ENCODE results near the gene SDF2L1.

DNA sequence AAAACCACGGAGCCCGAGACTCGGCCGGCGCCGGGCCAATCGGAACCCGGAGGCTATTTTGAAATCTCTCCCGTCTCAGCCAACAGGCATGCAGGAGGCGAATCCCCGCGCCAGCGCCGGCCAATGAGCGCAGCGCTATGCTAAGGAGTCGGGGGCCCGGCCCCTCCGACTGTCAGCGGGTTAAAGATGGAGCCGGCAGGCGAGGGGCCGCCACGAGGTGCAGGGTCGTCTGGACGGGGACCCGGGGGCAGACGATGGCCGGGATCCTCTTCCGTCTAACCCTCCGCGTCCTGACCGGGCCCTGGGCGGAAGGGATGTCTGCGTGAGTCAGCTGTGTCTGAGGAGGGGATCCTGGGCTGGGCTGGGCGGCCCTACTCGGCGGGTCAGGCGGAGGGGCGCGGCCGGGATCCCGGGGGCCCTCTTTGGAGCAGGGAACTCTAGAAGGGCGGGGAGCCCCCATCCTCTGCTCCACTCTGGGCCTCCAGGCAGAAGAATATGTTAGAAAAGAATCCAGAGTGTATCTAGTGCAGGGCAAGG, 10.0 kb downstream of the SDF2L1 start:
- TF ChIP-seq TOX (CRISPR knock-in tag; IDR thresholded peaks at IDR 0.05; ENCODE audit: borderline replicate concordance): no peak
- TF ChIP-seq ZNF565 (CRISPR knock-in tag; conservative IDR thresholded peaks at IDR 0.05; ENCODE audit: low read depth): no peak
- no peak for TF ChIP-seq BACH2 (CRISPR knock-in tag; IDR thresholded peaks at IDR 0.05; ENCODE audit: borderline replicate concordance)
- TF ChIP-seq ZFP3 (CRISPR knock-in tag; IDR thresholded peaks at IDR 0.05): no peak
- TF ChIP-seq ZFP30 (CRISPR knock-in tag; IDR thresholded peaks at IDR 0.05): no peak
- TF ChIP-seq, protein P1, sequence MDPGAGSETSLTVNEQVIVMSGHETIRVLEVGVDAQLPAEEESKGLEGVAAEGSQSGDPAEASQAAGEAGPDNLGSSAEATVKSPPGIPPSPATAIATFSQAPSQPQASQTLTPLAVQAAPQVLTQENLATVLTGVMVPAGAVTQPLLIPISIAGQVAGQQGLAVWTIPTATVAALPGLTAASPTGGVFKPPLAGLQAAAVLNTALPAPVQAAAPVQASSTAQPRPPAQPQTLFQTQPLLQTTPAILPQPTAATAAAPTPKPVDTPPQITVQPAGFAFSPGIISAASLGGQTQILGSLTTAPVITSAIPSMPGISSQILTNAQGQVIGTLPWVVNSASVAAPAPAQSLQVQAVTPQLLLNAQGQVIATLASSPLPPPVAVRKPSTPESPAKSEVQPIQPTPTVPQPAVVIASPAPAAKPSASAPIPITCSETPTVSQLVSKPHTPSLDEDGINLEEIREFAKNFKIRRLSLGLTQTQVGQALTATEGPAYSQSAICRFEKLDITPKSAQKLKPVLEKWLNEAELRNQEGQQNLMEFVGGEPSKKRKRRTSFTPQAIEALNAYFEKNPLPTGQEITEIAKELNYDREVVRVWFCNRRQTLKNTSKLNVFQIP (CRISPR knock-in tag; IDR thresholded peaks at IDR 0.05; ENCODE audit: borderline replicate concordance, low read depth): no peak
- TF ChIP-seq ESRRG (CRISPR knock-in tag; IDR thresholded peaks at IDR 0.05): no peak
- TF ChIP-seq RARB (CRISPR knock-in tag; IDR thresholded peaks at IDR 0.05): no peak
- no peak for TF ChIP-seq ZC3H10 (CRISPR knock-in tag; IDR thresholded peaks at IDR 0.05)
- TF ChIP-seq, protein P2, sequence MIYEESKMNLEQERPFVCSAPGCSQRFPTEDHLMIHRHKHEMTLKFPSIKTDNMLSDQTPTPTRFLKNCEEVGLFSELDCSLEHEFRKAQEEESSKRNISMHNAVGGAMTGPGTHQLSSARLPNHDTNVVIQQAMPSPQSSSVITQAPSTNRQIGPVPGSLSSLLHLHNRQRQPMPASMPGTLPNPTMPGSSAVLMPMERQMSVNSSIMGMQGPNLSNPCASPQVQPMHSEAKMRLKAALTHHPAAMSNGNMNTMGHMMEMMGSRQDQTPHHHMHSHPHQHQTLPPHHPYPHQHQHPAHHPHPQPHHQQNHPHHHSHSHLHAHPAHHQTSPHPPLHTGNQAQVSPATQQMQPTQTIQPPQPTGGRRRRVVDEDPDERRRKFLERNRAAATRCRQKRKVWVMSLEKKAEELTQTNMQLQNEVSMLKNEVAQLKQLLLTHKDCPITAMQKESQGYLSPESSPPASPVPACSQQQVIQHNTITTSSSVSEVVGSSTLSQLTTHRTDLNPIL (CRISPR knock-in tag; IDR thresholded peaks at IDR 0.05; ENCODE audit: low read depth): no peak
- TF ChIP-seq PATZ1 (CRISPR knock-in tag; IDR thresholded peaks at IDR 0.05; ENCODE audit: borderline replicate concordance): no peak
